WTC11 (cell line): Measurements from ENCODE around the gene PRRX1. TPM values are rescaled to one million over a fixed set of nuclear protein-coding genes. Genes with fewer than 3 reads are reported as not detected.
A peak's percentile ranks its signal among the peaks of the same experiment; 100 is the strongest.

ENCODE experiments used
- ATAC-seq: fragments of 200-7000 bp; cut with Tn5 transposase; 2 replicates; pipeline ENCODE4 v1.10.0; 2021; ENCODE audit warnings: mild to moderate bottlenecking, moderate library complexity
- CTCF ChIA-PET: fragments of 300-600 bp; sonication (Branson Sonifier 250); formaldehyde crosslinking; loops from one replicate; lab custom pipeline; 2021; ENCODE audit warnings: antibody characterized with exemption; lab: Charles Lee
- POLR2A ChIA-PET: fragments of 350-600 bp; sonication (Branson Sonifier 250); formaldehyde crosslinking; loops from one replicate; lab custom pipeline; 2021; ENCODE audit warnings: antibody characterized with exemption; lab: Charles Lee
- DNase-seq: peaks from one replicate; pipeline ENCODE4 v3.0.0; 2021; ENCODE audit warnings: low spot score
- H3K27ac Mint-ChIP-seq: 2 replicates; pipeline ENCODE4 v1.8.0; 2021; ENCODE audit warnings: mixed read lengths
- H3K27me3 Mint-ChIP-seq: 2 replicates; pipeline ENCODE4 v1.8.0; 2021; ENCODE audit warnings: low read depth, mild to moderate bottlenecking, moderate library complexity, mixed read lengths
- H3K36me3 Mint-ChIP-seq: 2 replicates; pipeline ENCODE4 v1.8.0; 2021; ENCODE audit warnings: mixed read lengths
- H3K4me1 Mint-ChIP-seq: 2 replicates; pipeline ENCODE4 v1.8.0; 2022; ENCODE audit warnings: mixed read lengths
- H3K4me3 Mint-ChIP-seq: 2 replicates; pipeline ENCODE4 v1.8.0; 2021; ENCODE audit warnings: mild to moderate bottlenecking, moderate library complexity, mixed read lengths
- H3K9me3 Mint-ChIP-seq: 2 replicates; pipeline ENCODE4 v1.8.0; 2021; ENCODE audit warnings: mixed read lengths
- EMX1 ChIP-seq: fragments of 250-450 bp; sonication (Bioruptor Pico); IDR thresholded peaks from 2 replicates; pipeline ENCODE4 v1.8.0; 2021; ENCODE audit warnings: mild to moderate bottlenecking
- GTF2I ChIP-seq: fragments of 250-450 bp; sonication (Bioruptor Pico); conservative IDR thresholded peaks from 2 replicates; pipeline ENCODE4 v1.4.0; 2021; ENCODE audit warnings: mild to moderate bottlenecking
- SMAD3 ChIP-seq: sonication (generic); formaldehyde crosslinking; IDR thresholded peaks from 2 replicates; pipeline ENCODE4 v1.8.0; 2022; ENCODE audit warnings: missing genetic modification reagents, mild to moderate bottlenecking, borderline replicate concordance
- TEAD4 ChIP-seq: sonication (generic); formaldehyde crosslinking; IDR thresholded peaks from 2 replicates; pipeline ENCODE4 v1.8.0; 2022; ENCODE audit warnings: mild to moderate bottlenecking, missing genetic modification reagents
- total RNA-seq: library from RNA; stranded (reverse); gene quantifications from 3 replicates; pipeline ENCODE4 v1.2.3, GENCODE V29; 2021
- TF ChIP-seq, protein P1 (sequence below): fragments of 250-450 bp; sonication (Bioruptor Pico); IDR thresholded peaks from 2 replicates; pipeline ENCODE4 v1.9.0; 2021; ENCODE audit warnings: mild to moderate bottlenecking, borderline replicate concordance
- TF ChIP-seq, protein P2 (sequence below): sonication (generic); formaldehyde crosslinking; IDR thresholded peaks from 2 replicates; pipeline ENCODE4 v1.8.1; 2022; ENCODE audit warnings: missing genetic modification reagents, borderline replicate concordance
- TF ChIP-seq, protein P3 (sequence below): fragments of 200-600 bp; IDR thresholded peaks from 2 replicates; pipeline ENCODE4 v1.8.0; 2022; ENCODE audit warnings: antibody characterized with exemption
- TF ChIP-seq, protein P4 (sequence below): fragments of 250-450 bp; sonication (Bioruptor Pico); IDR thresholded peaks from 2 replicates; pipeline ENCODE4 v1.9.0; 2021; ENCODE audit warnings: moderate library complexity, mild to moderate bottlenecking, inconsistent platforms, borderline replicate concordance

PRRX1 gene
- total RNA-seq, 1 experiment from 2014 or later, result 0.31 TPM

DNA sequence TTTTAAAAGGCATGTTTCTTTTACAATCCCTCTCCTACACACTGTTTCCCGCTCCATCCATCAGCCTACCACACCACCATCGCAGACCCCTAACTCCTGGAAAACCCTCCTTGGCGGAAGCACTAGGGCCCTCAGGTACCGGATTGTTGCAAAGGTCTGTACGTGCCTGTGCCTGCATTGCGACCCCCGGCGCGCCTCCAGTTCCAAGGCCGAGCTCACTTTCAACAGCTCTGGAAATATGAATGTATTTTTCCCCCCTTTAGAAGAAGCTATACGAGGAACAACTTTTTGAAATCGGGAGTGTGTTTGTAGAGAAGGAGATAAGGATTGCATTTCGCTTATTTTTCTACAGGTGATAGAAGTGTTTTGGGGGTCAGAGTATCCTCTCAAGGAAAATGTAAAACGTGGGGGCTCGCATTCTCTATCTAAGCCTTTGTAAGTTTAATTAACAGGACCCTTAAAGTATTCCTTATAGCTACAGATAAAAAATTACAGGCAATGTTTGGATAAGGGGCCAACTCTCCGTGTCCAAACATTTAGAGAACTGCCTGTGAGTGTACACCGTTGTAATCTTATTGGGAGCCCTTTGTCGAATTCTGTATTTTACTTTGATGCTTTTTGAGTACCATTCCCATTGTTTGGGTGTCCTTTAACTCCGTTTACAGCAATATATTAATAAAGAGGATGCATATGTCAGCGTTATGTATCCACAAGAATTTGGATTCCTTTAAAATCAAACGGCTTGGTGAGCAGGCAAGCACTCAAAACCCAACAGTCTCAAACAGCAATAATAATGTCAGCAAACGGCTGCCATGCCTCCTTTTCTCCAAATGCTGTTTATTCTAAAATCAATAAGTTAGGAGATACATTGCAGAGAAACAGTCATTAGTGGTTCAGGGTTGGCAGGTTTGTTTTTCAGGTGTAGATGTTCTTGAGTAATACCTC is 5.9 kb downstream of the PRRX1 start (continued):
- TF ChIP-seq, protein P1, sequence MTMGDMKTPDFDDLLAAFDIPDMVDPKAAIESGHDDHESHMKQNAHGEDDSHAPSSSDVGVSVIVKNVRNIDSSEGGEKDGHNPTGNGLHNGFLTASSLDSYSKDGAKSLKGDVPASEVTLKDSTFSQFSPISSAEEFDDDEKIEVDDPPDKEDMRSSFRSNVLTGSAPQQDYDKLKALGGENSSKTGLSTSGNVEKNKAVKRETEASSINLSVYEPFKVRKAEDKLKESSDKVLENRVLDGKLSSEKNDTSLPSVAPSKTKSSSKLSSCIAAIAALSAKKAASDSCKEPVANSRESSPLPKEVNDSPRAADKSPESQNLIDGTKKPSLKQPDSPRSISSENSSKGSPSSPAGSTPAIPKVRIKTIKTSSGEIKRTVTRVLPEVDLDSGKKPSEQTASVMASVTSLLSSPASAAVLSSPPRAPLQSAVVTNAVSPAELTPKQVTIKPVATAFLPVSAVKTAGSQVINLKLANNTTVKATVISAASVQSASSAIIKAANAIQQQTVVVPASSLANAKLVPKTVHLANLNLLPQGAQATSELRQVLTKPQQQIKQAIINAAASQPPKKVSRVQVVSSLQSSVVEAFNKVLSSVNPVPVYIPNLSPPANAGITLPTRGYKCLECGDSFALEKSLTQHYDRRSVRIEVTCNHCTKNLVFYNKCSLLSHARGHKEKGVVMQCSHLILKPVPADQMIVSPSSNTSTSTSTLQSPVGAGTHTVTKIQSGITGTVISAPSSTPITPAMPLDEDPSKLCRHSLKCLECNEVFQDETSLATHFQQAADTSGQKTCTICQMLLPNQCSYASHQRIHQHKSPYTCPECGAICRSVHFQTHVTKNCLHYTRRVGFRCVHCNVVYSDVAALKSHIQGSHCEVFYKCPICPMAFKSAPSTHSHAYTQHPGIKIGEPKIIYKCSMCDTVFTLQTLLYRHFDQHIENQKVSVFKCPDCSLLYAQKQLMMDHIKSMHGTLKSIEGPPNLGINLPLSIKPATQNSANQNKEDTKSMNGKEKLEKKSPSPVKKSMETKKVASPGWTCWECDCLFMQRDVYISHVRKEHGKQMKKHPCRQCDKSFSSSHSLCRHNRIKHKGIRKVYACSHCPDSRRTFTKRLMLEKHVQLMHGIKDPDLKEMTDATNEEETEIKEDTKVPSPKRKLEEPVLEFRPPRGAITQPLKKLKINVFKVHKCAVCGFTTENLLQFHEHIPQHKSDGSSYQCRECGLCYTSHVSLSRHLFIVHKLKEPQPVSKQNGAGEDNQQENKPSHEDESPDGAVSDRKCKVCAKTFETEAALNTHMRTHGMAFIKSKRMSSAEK (CRISPR knock-in tag), result no peak
- TF ChIP-seq, protein P2, sequence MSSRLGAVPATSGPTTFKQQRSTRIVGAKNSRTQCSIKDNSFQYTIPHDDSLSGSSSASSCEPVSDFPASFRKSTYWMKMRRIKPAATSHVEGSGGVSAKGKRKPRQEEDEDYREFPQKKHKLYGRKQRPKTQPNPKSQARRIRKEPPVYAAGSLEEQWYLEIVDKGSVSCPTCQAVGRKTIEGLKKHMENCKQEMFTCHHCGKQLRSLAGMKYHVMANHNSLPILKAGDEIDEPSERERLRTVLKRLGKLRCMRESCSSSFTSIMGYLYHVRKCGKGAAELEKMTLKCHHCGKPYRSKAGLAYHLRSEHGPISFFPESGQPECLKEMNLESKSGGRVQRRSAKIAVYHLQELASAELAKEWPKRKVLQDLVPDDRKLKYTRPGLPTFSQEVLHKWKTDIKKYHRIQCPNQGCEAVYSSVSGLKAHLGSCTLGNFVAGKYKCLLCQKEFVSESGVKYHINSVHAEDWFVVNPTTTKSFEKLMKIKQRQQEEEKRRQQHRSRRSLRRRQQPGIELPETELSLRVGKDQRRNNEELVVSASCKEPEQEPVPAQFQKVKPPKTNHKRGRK (CRISPR knock-in tag), result no peak

DNA sequence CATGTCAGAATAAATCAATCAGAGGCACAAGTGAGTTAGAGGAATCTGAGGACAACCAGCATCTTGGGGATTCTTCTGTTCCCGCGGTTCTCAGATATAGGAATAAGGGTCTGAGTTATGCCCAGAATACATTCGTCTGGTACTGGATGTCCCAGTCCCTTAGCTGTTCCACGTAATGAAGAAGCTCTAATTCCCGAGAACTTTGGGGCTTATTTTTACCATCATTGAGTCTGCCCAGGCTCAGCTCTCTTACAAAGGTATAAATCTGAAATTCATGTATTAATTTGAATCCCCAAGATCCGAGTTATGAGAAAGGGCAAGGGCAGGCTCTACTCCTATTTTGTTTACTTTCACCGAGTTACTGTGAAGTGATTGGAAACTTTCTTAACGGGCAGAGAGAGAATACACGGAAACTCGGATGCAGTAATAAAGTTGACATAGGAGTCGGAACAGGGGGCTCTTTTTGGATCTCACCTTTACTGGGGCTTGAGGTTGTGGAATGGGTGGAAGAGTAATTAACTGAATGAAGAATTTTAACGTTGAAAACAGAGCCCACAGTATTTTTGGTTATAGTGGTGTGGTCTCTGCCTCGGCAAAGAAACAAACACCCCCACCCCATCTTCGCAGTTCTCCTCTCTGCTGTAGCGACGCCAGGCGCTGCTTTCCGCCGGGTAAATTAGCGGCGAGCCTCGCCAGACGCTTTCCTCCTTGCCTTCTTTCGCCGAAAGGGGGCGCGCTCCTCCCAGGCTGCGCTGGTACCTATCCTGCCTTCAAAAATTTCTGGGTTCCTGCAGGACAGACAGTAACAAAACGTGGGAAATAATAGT is 7.1 kb downstream of the PRRX1 start:
- peak; percentile 85 for DNase-seq
- H3K9me3 Mint-ChIP-seq, result no peaks in the 10 kb centered on the region
- no peaks in the 10 kb centered on the region for H3K36me3 Mint-ChIP-seq
- CTCF ChIA-PET, result interaction anchor here (0.9 to 1.0 kb wide), 2 partner anchors 11 to 296 kb away, joined by 3 read pairs; no protein-coding TSS in a partner anchor
- POLR2A ChIA-PET, result no interaction called here
- TF ChIP-seq, protein P3, sequence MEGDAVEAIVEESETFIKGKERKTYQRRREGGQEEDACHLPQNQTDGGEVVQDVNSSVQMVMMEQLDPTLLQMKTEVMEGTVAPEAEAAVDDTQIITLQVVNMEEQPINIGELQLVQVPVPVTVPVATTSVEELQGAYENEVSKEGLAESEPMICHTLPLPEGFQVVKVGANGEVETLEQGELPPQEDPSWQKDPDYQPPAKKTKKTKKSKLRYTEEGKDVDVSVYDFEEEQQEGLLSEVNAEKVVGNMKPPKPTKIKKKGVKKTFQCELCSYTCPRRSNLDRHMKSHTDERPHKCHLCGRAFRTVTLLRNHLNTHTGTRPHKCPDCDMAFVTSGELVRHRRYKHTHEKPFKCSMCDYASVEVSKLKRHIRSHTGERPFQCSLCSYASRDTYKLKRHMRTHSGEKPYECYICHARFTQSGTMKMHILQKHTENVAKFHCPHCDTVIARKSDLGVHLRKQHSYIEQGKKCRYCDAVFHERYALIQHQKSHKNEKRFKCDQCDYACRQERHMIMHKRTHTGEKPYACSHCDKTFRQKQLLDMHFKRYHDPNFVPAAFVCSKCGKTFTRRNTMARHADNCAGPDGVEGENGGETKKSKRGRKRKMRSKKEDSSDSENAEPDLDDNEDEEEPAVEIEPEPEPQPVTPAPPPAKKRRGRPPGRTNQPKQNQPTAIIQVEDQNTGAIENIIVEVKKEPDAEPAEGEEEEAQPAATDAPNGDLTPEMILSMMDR, result peak; percentile 90
- no peak for TF ChIP-seq GTF2I (CRISPR knock-in tag)
- TF ChIP-seq, all 79 proteins: peak for 1
- Mint-ChIP-seq H3K27me3 (peaks cover 88% of the 10 kb centered on the region), H3K4me3 (peak overlapping the region; percentile 47), H3K27ac (no peak overlapping the region), H3K4me1 (peaks cover 42% of the 10 kb centered on the region)
- ATAC-seq, result peak; percentile 78

DNA sequence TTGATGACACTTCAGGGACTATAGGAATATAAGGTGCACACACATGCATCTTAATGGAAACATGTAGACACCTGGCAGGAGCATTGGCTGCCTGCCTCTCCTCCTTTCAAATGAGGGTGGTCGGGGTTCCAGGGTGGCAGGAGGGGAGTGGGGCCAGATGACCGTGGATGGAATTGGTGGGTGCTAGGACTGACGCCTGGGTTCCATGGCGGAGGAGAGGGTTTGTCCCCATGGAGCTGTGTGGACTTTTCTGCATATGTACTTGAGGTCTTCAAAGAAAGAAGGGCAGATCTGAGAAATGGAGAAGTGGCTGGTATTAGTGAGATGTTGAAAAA is 7.7 kb downstream of the PRRX1 start:
- CTCF ChIA-PET, result no interaction called here
- no peak overlapping the region for H3K27ac Mint-ChIP-seq

More for the DNA sequence above, 7.7 kb downstream of the PRRX1 start:
- no peak for DNase-seq
- TF ChIP-seq, protein P3, result no peak; the same call in 1 of the 2 replicates
- TF ChIP-seq SMAD3 (CRISPR knock-in tag) (no peak), TEAD4 (no peak), EMX1 (no peak)
- TF ChIP-seq, protein P4, sequence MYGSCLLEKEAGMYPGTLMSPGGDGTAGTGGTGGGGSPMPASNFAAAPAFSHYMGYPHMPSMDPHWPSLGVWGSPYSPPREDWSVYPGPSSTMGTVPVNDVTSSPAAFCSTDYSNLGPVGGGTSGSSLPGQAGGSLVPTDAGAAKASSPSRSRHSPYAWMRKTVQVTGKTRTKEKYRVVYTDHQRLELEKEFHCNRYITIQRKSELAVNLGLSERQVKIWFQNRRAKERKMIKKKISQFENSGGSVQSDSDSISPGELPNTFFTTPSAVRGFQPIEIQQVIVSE, result no peak
- TF ChIP-seq, all 79 proteins: peak for 0
- no peak overlapping the region for H3K4me3 Mint-ChIP-seq
- H3K4me1 Mint-ChIP-seq, result peaks cover 39% of the 10 kb centered on the region
- H3K27me3 Mint-ChIP-seq, result peaks cover 85% of the 10 kb centered on the region
- POLR2A ChIA-PET, result no interaction called here
- no peaks in the 10 kb centered on the region for H3K9me3 Mint-ChIP-seq
- H3K36me3 Mint-ChIP-seq, result no peaks in the 10 kb centered on the region
- ATAC-seq, result no peak
